IMR-90 (cell line): ENCODE data around the gene THOP1. TPM values are rescaled to one million over a fixed set of nuclear protein-coding genes. Genes with fewer than 3 reads are reported as not detected.

Source experiments
- ATAC-seq: fragments of 200-7000 bp; cut with Tn5 transposase; 2 replicates; pipeline ENCODE4 v1.9.1; 2020; ENCODE audit warnings: low read depth, mild to moderate bottlenecking, moderate library complexity
- BruUV-seq: library from RNA; stranded (reverse); fragments of 400-500 nt; replicated peaks from 2 replicates; lab custom pipeline; 2021; lab: Mats Ljungman, UMichigan
- CTCF ChIA-PET: fragments of 300-600 bp; formaldehyde crosslinking; extraction: SDS; loops from one replicate; lab custom pipeline; 2021; ENCODE audit warnings: antibody characterized with exemption; lab: Yijun Ruan, JAX
- POLR2A ChIA-PET: fragments of 300-600 bp; sonication (Branson Sonifier 250); formaldehyde crosslinking; loops from one replicate; lab custom pipeline; 2022; ENCODE audit warnings: antibody characterized with exemption; ENCODE audit not compliant: unreplicated experiment; lab: Charles Lee
- DNase-seq: peaks from one replicate; pipeline ENCODE4 v3.0.0; 2013
- H2AFZ ChIP-seq: replicated peaks from 2 replicates; pipeline ENCODE3; 2013; ENCODE audit warnings: low read length, mild to moderate bottlenecking; ENCODE audit not compliant: poor library complexity
- H2AK5ac ChIP-seq: 2 replicates; pipeline ENCODE4 v1.6.1; 2013; ENCODE audit warnings: low read depth, low read length, inconsistent platforms
- H2AK9ac ChIP-seq: replicated peaks from 2 replicates; pipeline ENCODE3; 2013; ENCODE audit warnings: mild to moderate bottlenecking, low read depth, low read length, moderate library complexity; ENCODE audit not compliant: poor library complexity
- H2BK120ac ChIP-seq: 2 replicates; pipeline ENCODE4 v1.6.1; 2013; ENCODE audit warnings: low read depth, low read length, inconsistent platforms
- H2BK15ac ChIP-seq: 3 replicates; pipeline ENCODE4 v1.6.1; 2013; ENCODE audit warnings: low read depth, low read length, inconsistent platforms
- H2BK20ac ChIP-seq: 2 replicates; pipeline ENCODE4 v1.6.1; 2013; ENCODE audit warnings: low read depth, mild to moderate bottlenecking, inconsistent platforms, low read length, moderate library complexity
- H2BK5ac ChIP-seq: 2 replicates; pipeline ENCODE4 v1.6.1; 2013; ENCODE audit warnings: mild to moderate bottlenecking, low read depth, low read length, inconsistent platforms; ENCODE audit not compliant: poor library complexity, severe bottlenecking
- H3K14ac ChIP-seq: replicated peaks from 2 replicates; pipeline ENCODE4 v1.6.1; 2013; ENCODE audit warnings: low read depth, low read length, inconsistent platforms
- H3K18ac ChIP-seq: 2 replicates; pipeline ENCODE4 v1.6.1; 2013; ENCODE audit warnings: low read depth, low read length, control low read depth
- H3K23ac ChIP-seq: 2 replicates; pipeline ENCODE4 v1.6.1; 2013; ENCODE audit warnings: low read depth, low read length, inconsistent platforms
- H3K27ac ChIP-seq: 2 replicates; pipeline ENCODE4 v1.5.1; 2013; ENCODE audit warnings: mild to moderate bottlenecking, control low read depth, low read length; ENCODE audit not compliant: insufficient read depth
- H3K27me3 ChIP-seq: 2 replicates; pipeline ENCODE4 v1.6.1; 2013; ENCODE audit warnings: low read length; ENCODE audit not compliant: control insufficient read depth, insufficient read depth
- H3K36me3 ChIP-seq: 2 replicates; pipeline ENCODE4 v1.6.1; 2013; ENCODE audit warnings: low read length, mixed read lengths; ENCODE audit not compliant: control insufficient read depth, insufficient read depth
- H3K4ac ChIP-seq: 2 replicates; pipeline ENCODE4 v1.6.1; 2013; ENCODE audit warnings: low read depth, low read length, inconsistent platforms
- H3K4me1 ChIP-seq: 2 replicates; pipeline ENCODE4 v1.6.1; 2013; ENCODE audit warnings: low read length, mixed read lengths; ENCODE audit not compliant: control insufficient read depth, insufficient read depth
- H3K4me2 ChIP-seq: 2 replicates; pipeline ENCODE4 v1.6.1; 2013; ENCODE audit warnings: low read depth, mild to moderate bottlenecking, control low read depth, low read length, moderate library complexity
- H3K4me3 ChIP-seq: 2 replicates; pipeline ENCODE4 v1.5.1; 2013; ENCODE audit warnings: low read depth, mild to moderate bottlenecking, control low read depth, low read length, moderate library complexity; ENCODE audit not compliant: insufficient read depth
- H3K56ac ChIP-seq: 2 replicates; pipeline ENCODE4 v1.6.1; 2013; ENCODE audit warnings: low read length, inconsistent platforms; ENCODE audit not compliant: insufficient read depth; ENCODE audit errors: extremely low read depth
- H3K79me1 ChIP-seq, 2 experiments: 2 replicates each; pipeline ENCODE4 v1.6.1; 2013; ENCODE audit warnings: low read length in 2 of 2, inconsistent platforms in 1 of 2, low read depth in 1 of 2
- H3K9ac ChIP-seq: 2 replicates; pipeline ENCODE4 v1.6.1; 2013; ENCODE audit warnings: low read depth, low read length, control low read depth
- H3K9me1 ChIP-seq: 2 replicates; pipeline ENCODE4 v1.6.1; 2013; ENCODE audit warnings: low read length, inconsistent platforms; ENCODE audit not compliant: insufficient read depth
- H3K9me3 ChIP-seq: 2 replicates; pipeline ENCODE4 v1.6.1; 2013; ENCODE audit warnings: low read length; ENCODE audit not compliant: control insufficient read depth, insufficient read depth
- H4K20me1 ChIP-seq: 2 replicates; pipeline ENCODE4 v1.6.1; 2013; ENCODE audit warnings: low read length, inconsistent platforms; ENCODE audit not compliant: insufficient read depth
- H4K5ac ChIP-seq: 2 replicates; pipeline ENCODE4 v1.6.1; 2013; ENCODE audit warnings: mild to moderate bottlenecking, low read depth, low read length, control low read depth
- H4K8ac ChIP-seq, 2 experiments: 2 replicates each; pipeline ENCODE4 v1.6.1; 2013; ENCODE audit warnings: low read depth in 2 of 2, low read length in 2 of 2, control low read depth in 1 of 2, inconsistent platforms in 1 of 2
- H4K91ac ChIP-seq: 2 replicates; pipeline ENCODE4 v1.6.1; 2013; ENCODE audit warnings: low read depth, low read length, inconsistent platforms; ENCODE audit not compliant: insufficient read depth
- BHLHE40 ChIP-seq: fragments of 150-350 bp; IDR thresholded peaks from 2 replicates; pipeline ENCODE4 v1.6.1; 2016; ENCODE audit warnings: mild to moderate bottlenecking, low read depth, low read length
- CEBPB ChIP-seq: IDR thresholded peaks from 2 replicates; pipeline ENCODE4 v1.6.1; 2012; ENCODE audit warnings: low read depth, low read length, improper control_type of control experiment
- MXI1 ChIP-seq: IDR thresholded peaks from 2 replicates; pipeline ENCODE4 v1.6.1; 2012; ENCODE audit warnings: low read depth, mild to moderate bottlenecking, low read length, moderate library complexity, borderline replicate concordance
- NFE2L2 ChIP-seq: fragments of 150-350 bp; IDR thresholded peaks from 2 replicates; pipeline ENCODE4 v1.6.1; 2016; ENCODE audit warnings: low read depth, mild to moderate bottlenecking, low read length
- RAD21 ChIP-seq: IDR thresholded peaks from 2 replicates; pipeline ENCODE4 v1.6.1; 2012; ENCODE audit warnings: low read length, improper control_type of control experiment
- WGBS, 2 experiments: methylation state at CpG; one replicate each; pipeline versions ENCODE4 v1.1.5 to v1.1.7; 2013; ENCODE audit warnings: missing lambda C conversion rate in 2 of 2; ENCODE audit not compliant: insufficient read length in 1 of 2; ENCODE audit errors: extremely low coverage in 2 of 2; 5-methylcytosine and 5-hydroxymethylcytosine counted together
- dilution Hi-C: fragments of 300-500 bp; cut with HindIII; formaldehyde crosslinking; loops from one replicate; pipeline ENCODE4 v1.14.3; 2018; ENCODE audit warnings: low sequenced_read_pairs; ENCODE audit not compliant: unreplicated experiment
- in situ Hi-C: fragments of 300-500 bp; cut with MboI; formaldehyde crosslinking; loops from 3 replicates; pipeline ENCODE4 v1.14.3; 2019; ENCODE audit warnings: low sequenced_read_pairs, inconsistent platforms, mixed read lengths
- intact Hi-C: fragments of 100-400 bp; cut with micrococcal nuclease; formaldehyde crosslinking; loops from 2 replicates; pipeline ENCODE4 v1.10.0; 2022
- polyA plus RNA-seq, 3 experiments: library from polyadenylated mRNA; depleted of rRNA; stranded (reverse); fragments of >200 nt; gene quantifications; 2 replicates each; pipeline ENCODE4 v1.2.3, GENCODE V29; 2012; ENCODE audit warnings: low replicate concordance in 1 of 3
- total RNA-seq: library from RNA; depleted of rRNA; stranded (reverse); fragments of >200 nt; gene quantifications from 2 replicates; pipeline ENCODE4 v1.2.3, GENCODE V29; 2012
- TF ChIP-seq, protein P1 (sequence below): fragments of 150-350 bp; IDR thresholded peaks from 2 replicates; pipeline ENCODE4 v1.6.1; 2016; ENCODE audit warnings: low read depth, mild to moderate bottlenecking, low read length, moderate library complexity, borderline replicate concordance
- TF ChIP-seq, protein P2 (sequence below): conservative IDR thresholded peaks from 2 replicates; pipeline ENCODE4 v1.5.1; 2012; ENCODE audit warnings: mild to moderate bottlenecking, low read depth, low read length, improper control_type of control experiment

Gene THOP1
- total and polyA plus RNA-seq, 2 of the 4 experiments (the other 2 are of a cell fraction), result 57.5 to 91.9 TPM

DNA sequence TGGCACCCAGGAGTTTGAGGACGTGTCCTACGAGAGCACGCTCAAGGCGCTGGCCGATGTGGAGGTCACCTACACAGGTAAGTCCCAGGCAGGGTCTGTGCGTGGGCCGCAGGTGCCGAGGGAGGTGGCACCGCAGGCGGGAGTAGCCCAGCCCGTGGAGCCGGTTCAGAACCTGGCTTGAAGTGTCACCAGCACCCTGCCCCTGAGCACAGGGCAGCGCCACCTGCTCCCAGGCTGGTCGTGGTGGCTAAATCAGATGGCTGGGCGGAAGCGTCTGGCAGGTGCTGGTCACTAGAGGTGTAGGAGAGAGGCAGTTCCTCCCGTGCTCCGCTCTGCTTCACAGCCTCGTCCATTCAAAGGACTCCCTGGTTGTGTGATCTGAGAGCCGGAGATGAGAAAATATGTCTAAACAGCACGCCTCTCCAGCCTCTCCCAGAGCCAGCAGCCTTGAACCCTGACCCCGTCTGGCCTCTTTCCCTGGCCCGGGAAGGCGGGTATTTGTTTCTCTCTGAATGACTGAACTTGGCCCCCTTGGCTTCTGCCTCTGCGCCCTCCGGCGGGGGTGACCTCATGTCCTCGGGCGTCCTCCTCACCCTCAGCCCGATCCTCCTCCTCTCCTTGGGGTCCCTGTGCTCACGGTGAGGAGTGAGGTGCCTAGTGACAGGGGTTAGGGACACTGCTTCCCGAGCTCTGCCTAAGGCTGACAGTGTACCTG lies 5.4 kb downstream of the THOP1 start:
- Histone ChIP-seq H2BK20ac (no peak overlapping the region), H3K9me3 (no peaks in the 10 kb centered on the region), H2BK120ac (no peak overlapping the region), H3K14ac (no peak overlapping the region), H3K4me3 (no peak overlapping the region), H3K36me3 (peaks cover 30% of the 10 kb centered on the region), H3K4me2 (no peak overlapping the region), H2BK5ac (no peak overlapping the region), H2BK15ac (no peak overlapping the region), H3K9me1 (no peaks in the 10 kb centered on the region; the same call in 1 of the 2 replicates), H3K23ac (no peak overlapping the region), H3K9ac (no peak overlapping the region), H3K56ac (no peak overlapping the region), H4K91ac (no peak overlapping the region), H3K4me1 (no peaks in the 10 kb centered on the region), H3K27ac (no peak overlapping the region), H2AFZ (no peak overlapping the region), H4K20me1 (peaks cover 6% of the 10 kb centered on the region), H3K4ac (no peak overlapping the region), H4K5ac (no peak overlapping the region), H2AK9ac (no peak overlapping the region), H3K79me1 (peaks cover 16 to 52% of the 10 kb centered on the region in 2 experiments), H2AK5ac (no peak overlapping the region), H3K27me3 (no peaks in the 10 kb centered on the region), H3K18ac (no peak overlapping the region), H4K8ac (no peak overlapping the region)
- dilution Hi-C loops (no loop called here), intact Hi-C loops (no loop called here), in situ Hi-C loops (no loop called here)
- TF ChIP-seq BHLHE40 (no peak), MXI1 (no peak), NFE2L2 (no peak), CEBPB (no peak), RAD21 (no peak)
- TF ChIP-seq, protein P1, sequence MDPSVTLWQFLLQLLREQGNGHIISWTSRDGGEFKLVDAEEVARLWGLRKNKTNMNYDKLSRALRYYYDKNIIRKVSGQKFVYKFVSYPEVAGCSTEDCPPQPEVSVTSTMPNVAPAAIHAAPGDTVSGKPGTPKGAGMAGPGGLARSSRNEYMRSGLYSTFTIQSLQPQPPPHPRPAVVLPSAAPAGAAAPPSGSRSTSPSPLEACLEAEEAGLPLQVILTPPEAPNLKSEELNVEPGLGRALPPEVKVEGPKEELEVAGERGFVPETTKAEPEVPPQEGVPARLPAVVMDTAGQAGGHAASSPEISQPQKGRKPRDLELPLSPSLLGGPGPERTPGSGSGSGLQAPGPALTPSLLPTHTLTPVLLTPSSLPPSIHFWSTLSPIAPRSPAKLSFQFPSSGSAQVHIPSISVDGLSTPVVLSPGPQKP, result no peak
- TF ChIP-seq, protein P2, sequence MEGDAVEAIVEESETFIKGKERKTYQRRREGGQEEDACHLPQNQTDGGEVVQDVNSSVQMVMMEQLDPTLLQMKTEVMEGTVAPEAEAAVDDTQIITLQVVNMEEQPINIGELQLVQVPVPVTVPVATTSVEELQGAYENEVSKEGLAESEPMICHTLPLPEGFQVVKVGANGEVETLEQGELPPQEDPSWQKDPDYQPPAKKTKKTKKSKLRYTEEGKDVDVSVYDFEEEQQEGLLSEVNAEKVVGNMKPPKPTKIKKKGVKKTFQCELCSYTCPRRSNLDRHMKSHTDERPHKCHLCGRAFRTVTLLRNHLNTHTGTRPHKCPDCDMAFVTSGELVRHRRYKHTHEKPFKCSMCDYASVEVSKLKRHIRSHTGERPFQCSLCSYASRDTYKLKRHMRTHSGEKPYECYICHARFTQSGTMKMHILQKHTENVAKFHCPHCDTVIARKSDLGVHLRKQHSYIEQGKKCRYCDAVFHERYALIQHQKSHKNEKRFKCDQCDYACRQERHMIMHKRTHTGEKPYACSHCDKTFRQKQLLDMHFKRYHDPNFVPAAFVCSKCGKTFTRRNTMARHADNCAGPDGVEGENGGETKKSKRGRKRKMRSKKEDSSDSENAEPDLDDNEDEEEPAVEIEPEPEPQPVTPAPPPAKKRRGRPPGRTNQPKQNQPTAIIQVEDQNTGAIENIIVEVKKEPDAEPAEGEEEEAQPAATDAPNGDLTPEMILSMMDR, result no peak
- WGBS, 2 experiments, result 97% methylated on average over 12 of the region's 32 CpGs; no CpG with 5 or more reads in 1 of the 2 experiments
- POLR2A ChIA-PET, result no interaction called here
- CTCF ChIA-PET, result no interaction called here
- DNase-seq, result no peak
- ATAC-seq, result no peak
- no TSS peak for BruUV-seq
